WERI-Rb-1 (cell line): ENCODE results near the gene JOSD2.
"Not testable (repeated sequence)": the region's sequence is repeated elsewhere in the genome, so short reads cannot be mapped to it uniquely, and the experiment has no call there.

Experiments
- DNase-seq: peaks from one replicate; pipeline ENCODE4 v3.0.0-alpha.2; 2020
- H3K27ac ChIP-seq: fragments of 250-450 bp; sonication (Bioruptor Pico); 2 replicates; pipeline ENCODE4 v1.5.1; 2020; ENCODE audit warnings: mild to moderate bottlenecking, moderate library complexity
- H3K27me3 ChIP-seq: fragments of 250-450 bp; sonication (Bioruptor Pico); 2 replicates; pipeline ENCODE4 v1.5.1; 2021; ENCODE audit warnings: mild to moderate bottlenecking, low read depth, moderate library complexity; ENCODE audit not compliant: insufficient read depth, severe bottlenecking
- H3K36me3 ChIP-seq: fragments of 250-450 bp; sonication (Bioruptor Pico); 2 replicates; pipeline ENCODE4 v1.5.1; 2020; ENCODE audit warnings: mild to moderate bottlenecking, moderate library complexity
- H3K4me3 ChIP-seq: 2 replicates; pipeline ENCODE4 v1.5.1; 2011; ENCODE audit warnings: low read depth, mild to moderate bottlenecking, control low read depth, low read length
- H3K9me3 ChIP-seq: fragments of 250-450 bp; sonication (Bioruptor Pico); 2 replicates; pipeline ENCODE4 v1.5.1; 2021; ENCODE audit warnings: mild to moderate bottlenecking, moderate library complexity; ENCODE audit not compliant: severe bottlenecking
- TF ChIP-seq, protein P1 (sequence below): IDR thresholded peaks from 2 replicates; pipeline ENCODE4 v1.5.1; 2011; ENCODE audit warnings: low read depth, mild to moderate bottlenecking, control low read depth, inconsistent platforms, low read length

JOSD2 gene

DNA sequence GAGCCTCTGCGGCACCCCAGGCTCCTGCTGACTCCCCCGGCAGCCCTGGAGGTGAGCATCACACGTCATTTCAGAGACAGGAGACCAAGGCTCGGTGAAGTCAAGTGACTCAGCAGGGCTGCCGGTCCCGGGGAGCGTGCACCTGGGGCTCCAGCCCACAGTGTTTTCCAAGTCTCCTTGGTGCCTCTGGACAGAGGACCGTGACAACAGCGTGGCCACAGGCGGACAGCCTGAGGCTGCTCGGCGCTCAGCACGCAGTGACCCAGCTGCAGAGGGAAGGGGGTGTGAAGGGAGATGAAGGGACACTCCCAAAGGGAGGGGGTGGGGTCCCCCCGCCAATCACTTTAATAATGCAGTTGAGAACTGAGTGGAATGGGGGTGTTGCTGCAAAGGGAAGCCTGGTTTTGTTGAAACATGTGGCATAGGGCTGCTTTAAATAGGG lies 20.2 kb upstream of the JOSD2 start:
- H3K4me3 ChIP-seq, result no peak overlapping the region
- peaks cover 9% of the 10 kb centered on the region for H3K36me3 ChIP-seq
- no peak overlapping the region for H3K27ac ChIP-seq
- H3K9me3 ChIP-seq, result no peaks in the 10 kb centered on the region
- no peak for DNase-seq
- TF ChIP-seq, protein P1, sequence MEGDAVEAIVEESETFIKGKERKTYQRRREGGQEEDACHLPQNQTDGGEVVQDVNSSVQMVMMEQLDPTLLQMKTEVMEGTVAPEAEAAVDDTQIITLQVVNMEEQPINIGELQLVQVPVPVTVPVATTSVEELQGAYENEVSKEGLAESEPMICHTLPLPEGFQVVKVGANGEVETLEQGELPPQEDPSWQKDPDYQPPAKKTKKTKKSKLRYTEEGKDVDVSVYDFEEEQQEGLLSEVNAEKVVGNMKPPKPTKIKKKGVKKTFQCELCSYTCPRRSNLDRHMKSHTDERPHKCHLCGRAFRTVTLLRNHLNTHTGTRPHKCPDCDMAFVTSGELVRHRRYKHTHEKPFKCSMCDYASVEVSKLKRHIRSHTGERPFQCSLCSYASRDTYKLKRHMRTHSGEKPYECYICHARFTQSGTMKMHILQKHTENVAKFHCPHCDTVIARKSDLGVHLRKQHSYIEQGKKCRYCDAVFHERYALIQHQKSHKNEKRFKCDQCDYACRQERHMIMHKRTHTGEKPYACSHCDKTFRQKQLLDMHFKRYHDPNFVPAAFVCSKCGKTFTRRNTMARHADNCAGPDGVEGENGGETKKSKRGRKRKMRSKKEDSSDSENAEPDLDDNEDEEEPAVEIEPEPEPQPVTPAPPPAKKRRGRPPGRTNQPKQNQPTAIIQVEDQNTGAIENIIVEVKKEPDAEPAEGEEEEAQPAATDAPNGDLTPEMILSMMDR, result no peak
- no peaks in the 10 kb centered on the region for H3K27me3 ChIP-seq

DNA sequence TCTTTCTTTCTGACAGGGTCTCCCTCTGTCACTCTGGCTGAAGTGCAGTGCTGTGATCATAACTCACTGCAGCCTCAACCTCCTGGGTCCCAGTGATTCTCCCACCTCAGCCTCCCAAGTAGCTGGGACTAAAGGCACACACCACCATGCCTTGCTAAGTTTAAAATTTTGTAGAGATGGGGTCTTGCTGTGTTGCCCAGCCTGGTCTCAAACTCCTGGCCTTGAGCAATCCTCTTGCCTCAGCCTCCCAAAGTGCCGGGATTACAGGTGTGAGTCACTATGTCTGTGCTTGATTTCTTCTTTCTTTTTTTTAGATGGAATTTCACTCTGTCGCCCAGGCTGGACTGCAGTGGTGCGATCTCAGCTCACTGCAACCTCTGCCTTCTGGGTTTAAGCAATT lies 17.1 kb upstream of the JOSD2 start:
- H3K27ac ChIP-seq, H3K36me3 ChIP-seq, DNase-seq, H3K27me3 ChIP-seq, H3K4me3 ChIP-seq, H3K9me3 ChIP-seq: not testable (repeated sequence)

DNA sequence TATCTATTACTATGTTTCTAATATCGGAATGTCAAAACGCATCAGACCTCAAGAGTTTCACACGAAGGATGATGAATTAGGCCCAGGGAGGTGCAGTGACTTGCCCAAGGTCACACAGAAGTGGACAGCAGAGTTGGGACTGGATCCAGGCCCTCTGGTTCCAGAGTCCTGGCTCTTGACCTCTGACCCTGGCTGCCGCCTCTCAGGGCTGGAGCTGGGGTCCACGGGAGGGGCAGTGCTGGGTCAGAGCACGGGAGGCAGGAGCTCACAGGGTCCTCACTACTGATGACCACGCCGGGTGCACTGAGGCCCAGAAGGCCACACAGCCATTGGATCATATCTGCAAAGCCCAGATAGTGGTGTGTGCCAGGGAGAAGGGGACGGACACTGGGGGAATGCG lies 11.9 kb upstream of the JOSD2 start:
- DNase-seq, result no peak
- no peak overlapping the region for H3K27ac ChIP-seq
- H3K27me3 ChIP-seq, result no peaks in the 10 kb centered on the region
- no peak overlapping the region for H3K4me3 ChIP-seq
- H3K9me3 ChIP-seq, result no peaks in the 10 kb centered on the region
- TF ChIP-seq, protein P1, result no peak
- peaks cover 17% of the 10 kb centered on the region for H3K36me3 ChIP-seq

DNA sequence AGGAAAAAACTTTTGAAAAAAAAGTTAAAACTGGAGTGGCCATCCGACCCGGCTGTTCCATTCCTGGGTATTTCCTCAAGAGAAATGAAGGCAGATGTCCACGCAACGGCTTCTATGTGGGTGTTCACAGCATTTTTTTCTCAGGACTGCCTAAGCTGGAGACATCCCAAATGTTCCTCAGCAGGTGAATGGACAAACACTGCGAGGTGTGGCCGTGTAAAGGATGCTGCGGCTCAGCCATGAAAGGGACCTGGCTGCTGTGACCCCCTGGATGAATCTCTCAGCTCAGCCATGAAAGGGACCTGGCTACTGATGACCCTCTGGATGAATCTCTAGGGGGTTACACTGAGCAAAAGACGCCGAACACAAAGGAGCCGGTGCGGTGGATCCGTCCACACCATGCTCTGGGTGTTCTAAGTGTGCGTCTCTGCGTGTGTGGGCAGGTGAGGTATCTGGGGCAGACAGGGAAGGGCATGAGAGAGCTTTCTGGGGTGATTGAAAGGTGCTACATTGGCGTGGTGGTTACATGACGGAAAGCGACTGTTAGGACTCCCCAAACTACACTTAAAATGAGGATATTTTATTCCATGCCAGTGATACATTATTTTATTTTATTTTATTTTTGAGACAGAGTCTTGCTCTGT lies 10.0 kb upstream of the JOSD2 start:
- no peaks in the 10 kb centered on the region for H3K27me3 ChIP-seq
- TF ChIP-seq, protein P1, result no peak
- no peak overlapping the region for H3K4me3 ChIP-seq

DNA sequence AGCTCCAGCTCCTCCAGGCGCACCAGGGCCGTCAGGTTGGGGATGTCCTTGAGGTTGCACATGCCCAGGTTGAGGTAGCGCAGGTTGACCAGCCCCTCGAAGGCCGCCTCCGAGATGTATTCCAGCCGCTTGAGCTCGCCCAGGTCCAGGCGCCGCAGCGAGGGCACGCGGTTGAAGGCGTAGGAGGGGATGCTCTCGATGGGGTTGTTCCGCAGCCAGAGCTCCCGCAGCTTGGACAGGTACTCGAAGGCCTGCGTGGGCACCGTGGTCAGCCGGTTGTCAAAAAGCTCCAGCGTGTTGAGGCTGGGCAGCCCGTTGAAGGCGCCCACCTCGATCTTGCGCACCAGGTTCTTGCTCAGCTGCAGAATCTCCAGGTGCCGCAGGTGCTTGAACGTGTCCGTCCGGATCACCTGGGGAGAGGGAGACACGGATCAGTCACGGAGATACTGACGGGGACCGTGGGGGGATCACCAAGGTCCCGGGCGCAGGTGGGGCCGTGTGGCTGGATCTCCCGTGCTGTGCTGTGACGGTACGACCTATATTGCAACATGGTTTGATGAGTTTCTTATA lies 8.1 kb upstream of the JOSD2 start:
- TF ChIP-seq, protein P1, result no peak
- Histone ChIP-seq H3K4me3 (no peak overlapping the region), H3K27ac (no peak overlapping the region), H3K9me3 (no peaks in the 10 kb centered on the region), H3K36me3 (peaks cover 31% of the 10 kb centered on the region), H3K27me3 (no peaks in the 10 kb centered on the region)
- no peak for DNase-seq

More for the DNA sequence above, 10.0 kb upstream of the JOSD2 start:
- Histone ChIP-seq H3K9me3 (no peaks in the 10 kb centered on the region), H3K36me3 (peaks cover 31% of the 10 kb centered on the region), H3K27ac (no peak overlapping the region)
- DNase-seq, result no peak

DNA sequence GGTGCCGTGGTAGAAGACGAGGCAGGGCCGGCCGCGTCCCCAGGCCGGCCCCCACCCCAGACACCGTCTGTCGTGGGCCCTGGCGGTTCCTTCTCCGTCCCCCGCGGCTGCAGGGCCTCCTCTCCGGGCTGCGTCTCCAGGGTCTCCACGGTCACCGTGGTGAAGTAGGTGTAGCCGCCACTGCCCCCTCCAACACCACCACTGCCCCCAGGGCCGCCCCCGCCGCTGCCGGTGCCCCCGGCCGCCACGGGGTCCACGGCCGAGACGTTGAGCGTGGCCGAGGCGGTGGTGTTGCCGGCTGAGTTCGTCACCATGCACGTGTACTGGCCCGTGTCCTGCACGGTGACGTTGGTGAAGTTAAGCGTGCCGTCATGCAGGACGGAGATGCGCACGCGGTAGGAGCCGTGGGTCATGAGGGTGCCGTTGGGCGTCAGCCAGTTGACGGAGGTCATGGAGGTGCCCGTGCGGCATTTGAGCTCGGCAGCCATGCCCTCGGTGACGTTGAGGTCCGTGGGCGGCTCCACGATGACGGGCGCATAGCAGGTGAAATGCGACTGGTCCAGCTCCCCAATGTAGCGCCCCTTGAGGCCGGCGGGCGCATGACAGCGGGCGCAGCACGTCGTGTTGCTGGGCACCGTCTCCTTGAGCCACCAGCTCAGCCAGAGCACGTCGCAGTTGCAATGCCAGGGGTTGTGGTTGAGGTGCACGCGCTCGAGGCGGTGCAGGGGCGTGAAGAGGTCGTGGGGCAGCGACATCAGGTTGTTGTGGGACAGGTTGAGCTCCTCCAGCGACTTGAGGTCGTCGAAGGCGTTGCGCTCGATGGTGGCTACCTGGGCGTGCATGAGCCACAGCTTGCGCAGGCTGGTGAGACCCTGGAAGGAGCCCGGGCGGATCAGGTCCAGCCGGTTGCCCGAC lies 7.4 kb upstream of the JOSD2 start:
- no peak for DNase-seq
- H3K4me3 ChIP-seq, result no peak overlapping the region
- no peaks in the 10 kb centered on the region for H3K9me3 ChIP-seq
- H3K36me3 ChIP-seq, result peaks cover 31% of the 10 kb centered on the region
- TF ChIP-seq, protein P1, result peak; percentile 21; the same call in 1 of the 2 replicates
- no peaks in the 10 kb centered on the region for H3K27me3 ChIP-seq
- H3K27ac ChIP-seq, result no peak overlapping the region
